ENCODE measurements around the gene TJP1. TPM values are rescaled to one million over a fixed set of nuclear protein-coding genes. Genes with fewer than 3 reads are reported as not detected.

TJP1 gene
- total and polyA plus RNA-seq, 2 experiments from 2014 or later: 34.4 to 88.7 TPM

DNA sequence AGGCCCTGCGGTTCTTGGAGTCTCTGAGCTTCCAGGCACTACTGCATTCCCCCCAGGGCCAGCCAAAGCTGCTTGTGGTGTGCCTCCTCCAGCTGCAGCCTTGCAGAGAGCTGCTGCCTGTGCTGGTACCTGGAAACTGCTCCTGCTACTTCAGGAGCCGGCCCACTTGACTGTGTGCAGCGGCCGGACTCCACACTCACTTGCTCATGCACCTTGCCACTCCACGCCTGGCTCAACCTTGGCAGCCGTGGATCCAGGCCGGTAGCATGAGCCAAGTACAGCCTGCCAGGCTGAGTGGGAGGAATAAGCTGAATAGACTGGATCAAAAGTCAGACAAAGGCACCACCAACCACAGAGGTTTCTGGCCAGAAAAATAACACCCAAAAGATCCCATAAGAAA, 169.7 kb downstream of the TJP1 start:
- no peaks in the 10 kb centered on the region for H4K20me1 ChIP-seq (ENCODE audit: insufficient read depth, poor library complexity, severe bottlenecking)
- no peaks in the 10 kb centered on the region for H3K4me1 ChIP-seq (ENCODE audit: insufficient read depth)
- no peaks in the 10 kb centered on the region for H3K9me3 ChIP-seq (ENCODE audit: low read depth)
- 97% methylated on average over 7 of the region's 7 CpGs for WGBS (ENCODE audit: low lambda C conversion rate, missing lambda C conversion rate)
- H3K36me3 ChIP-seq (replicated peaks; ENCODE audit: insufficient read depth, low read depth): no peaks in the 10 kb centered on the region
- H3K79me2 ChIP-seq: no peaks in the 10 kb centered on the region
- H3K27me3 ChIP-seq: no peaks in the 10 kb centered on the region
- H3K27ac ChIP-seq: no peak overlapping the region
- no peak overlapping the region for H3K4me3 ChIP-seq
- no peak overlapping the region for H3K4me2 ChIP-seq
- no peak overlapping the region for H2AFZ ChIP-seq
- no peak for TF ChIP-seq CTCF (IDR thresholded peaks at IDR 0.05; ENCODE audit: poor library complexity)
- TF ChIP-seq EZH2phosphoT487 (IDR thresholded peaks at IDR 0.05; ENCODE audit: low read depth, severe bottlenecking, unreplicated experiment): no peak
- no peak for TF ChIP-seq EZH2 (IDR thresholded peaks at IDR 0.05; ENCODE audit: borderline replicate concordance)
- H3K9me2 ChIP-seq (replicated peaks; ENCODE audit: insufficient read depth): no peaks in the 10 kb centered on the region
- DNase-seq (ENCODE audit: low spot score): no peak

DNA sequence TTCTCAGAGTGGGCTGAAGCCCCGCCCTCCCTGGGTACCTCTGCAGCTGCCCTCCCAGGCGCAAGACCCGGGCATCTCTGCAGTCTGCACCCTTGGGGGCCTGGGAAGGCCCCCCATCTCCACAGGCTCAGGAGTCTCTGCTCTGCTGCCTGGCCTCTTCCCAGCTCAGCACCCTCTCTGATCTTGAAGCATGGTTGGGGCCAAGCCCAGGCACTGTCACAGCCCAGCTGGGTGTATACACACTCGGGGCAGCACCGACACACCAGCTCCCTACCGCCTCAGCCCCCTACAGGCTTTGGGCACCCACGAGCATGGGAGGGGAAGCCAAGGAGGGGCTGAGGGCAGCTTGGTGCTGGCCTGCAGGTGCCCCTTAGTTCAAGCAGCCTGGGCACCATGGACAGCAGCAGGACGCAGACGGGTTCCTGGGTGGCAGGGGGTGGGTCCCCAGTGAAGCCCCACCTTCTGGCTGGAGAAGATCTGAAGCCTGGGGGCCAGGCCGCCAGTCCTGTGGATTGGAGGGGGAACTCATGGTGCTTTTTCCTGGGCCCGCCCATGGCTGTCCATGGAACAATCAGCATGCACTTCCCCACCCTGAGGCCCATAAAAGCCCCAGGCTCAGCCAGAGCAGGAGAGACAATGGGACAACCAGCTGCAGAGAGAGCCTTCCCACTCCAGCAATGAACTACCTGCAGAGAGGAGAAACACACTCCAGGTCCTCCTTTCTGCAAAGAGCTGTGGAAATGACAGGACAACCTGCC, 170.6 kb downstream of the TJP1 start:
- H4K20me1 ChIP-seq (ENCODE audit: insufficient read depth, poor library complexity, severe bottlenecking): no peaks in the 10 kb centered on the region
- H3K4me3 ChIP-seq: no peak overlapping the region
- H2AFZ ChIP-seq: no peak overlapping the region
- H3K27me3 ChIP-seq: no peaks in the 10 kb centered on the region
- no peak for TF ChIP-seq EZH2phosphoT487 (IDR thresholded peaks at IDR 0.05; ENCODE audit: low read depth, severe bottlenecking, unreplicated experiment)
- TF ChIP-seq CTCF (IDR thresholded peaks at IDR 0.05; ENCODE audit: poor library complexity): no peak
- TF ChIP-seq EZH2 (IDR thresholded peaks at IDR 0.05; ENCODE audit: borderline replicate concordance): no peak
- no peak for DNase-seq (ENCODE audit: low spot score)
- 83% methylated on average over 11 of the region's 11 CpGs for WGBS (ENCODE audit: low lambda C conversion rate, missing lambda C conversion rate)
- H3K79me2 ChIP-seq: no peaks in the 10 kb centered on the region
- H3K4me1 ChIP-seq (ENCODE audit: insufficient read depth): no peaks in the 10 kb centered on the region
- H3K9me2 ChIP-seq (replicated peaks; ENCODE audit: insufficient read depth): no peaks in the 10 kb centered on the region
- no peaks in the 10 kb centered on the region for H3K9me3 ChIP-seq (ENCODE audit: low read depth)
- no peak overlapping the region for H3K4me2 ChIP-seq
- H3K36me3 ChIP-seq (replicated peaks; ENCODE audit: insufficient read depth, low read depth): no peaks in the 10 kb centered on the region
- no peak overlapping the region for H3K27ac ChIP-seq

Small RNA genes within 50 kb of the gene (small RNA-seq; reads per million reads assigned to genes)
- gene HMGN2P5: not detected
